Stomach (tissue), 9 donors: Measurements from ENCODE around the gene ASIC4. TPM values are rescaled to one million over a fixed set of nuclear protein-coding genes. Genes with fewer than 3 reads are reported as not detected.

Experiments
- DNase-seq, 2 donors: peaks; one replicate each; pipeline versions ENCODE4 v3.0.0 to v3.0.0-alpha.2; 2013 to 2019
- H3K27ac ChIP-seq, 5 donors: fragments of 200-600 bp in 4 of 5; sonication (generic) in 4 of 5; one replicate each; pipeline ENCODE4 v1.5.1; 2013 to 2019; ENCODE audit warnings: mild to moderate bottlenecking in 1 of 5, moderate library complexity in 1 of 5
- H3K27me3 ChIP-seq, 3 donors: fragments of 200-600 bp; sonication (generic); one replicate each; pipeline ENCODE4 v1.5.1; 2017 to 2019; ENCODE audit warnings: mixed run types in 1 of 3
- H3K36me3 ChIP-seq, 4 donors: fragments of 200-600 bp; sonication (generic); 1 replicate in 3 of 4; 2 replicates in 1 of 4; pipeline ENCODE4 v1.5.1; 2016 to 2019
- H3K4me1 ChIP-seq, 4 donors: fragments of 200-600 bp; sonication (generic); one replicate each; pipeline ENCODE4 v1.5.1; 2016 to 2019
- H3K4me3 ChIP-seq, 4 donors: fragments of 200-600 bp; sonication (generic) in 3 of 4; one replicate each; pipeline ENCODE4 v1.5.1; 2016 to 2019; ENCODE audit warnings: mild to moderate bottlenecking in 1 of 4
- H3K9me3 ChIP-seq, 4 donors: fragments of 200-600 bp; sonication (generic); one replicate each; pipeline ENCODE4 v1.5.1; 2016 to 2019
- CTCF ChIP-seq, 7 experiments: fragments of 450-650 bp in 4 of 7; fragments of 200-600 bp in 3 of 7; sonication (generic) in 3 of 7; IDR thresholded peaks; one replicate each; pipeline ENCODE4 v1.5.1; 2016 to 2019; ENCODE audit warnings: antibody characterized with exemption in 7 of 7, control low read depth in 2 of 7, mild to moderate bottlenecking in 1 of 7
- EP300 ChIP-seq: sonication (generic); formaldehyde crosslinking; IDR thresholded peaks from one replicate; pipeline ENCODE4 v1.6.1; 2017; ENCODE audit warnings: antibody characterized with exemption
- POLR2A ChIP-seq, 4 donors: fragments of 450-650 bp; IDR thresholded peaks; one replicate each; pipeline ENCODE4 v1.6.1; 2016; ENCODE audit warnings: antibody characterized with exemption in 4 of 4, control low read depth in 2 of 4, mild to moderate bottlenecking in 1 of 4, moderate library complexity in 1 of 4
- POLR2AphosphoS5 ChIP-seq, 3 donors: sonication (generic); formaldehyde crosslinking; IDR thresholded peaks; one replicate each; pipeline ENCODE4 v1.6.1; 2016; ENCODE audit warnings: antibody characterized with exemption in 3 of 3
- WGBS, 5 donors: extraction: QIAGEN DNeasy Blood & Tissue Kit in 3 of 5; methylation state at CpG; one replicate each; pipeline versions ENCODE4 v1.1.5 to v1.1.7; 2013 to 2018; 5-methylcytosine and 5-hydroxymethylcytosine counted together
- intact Hi-C: fragments of 100-400 bp; cut with DNase I; formaldehyde crosslinking; loops from one replicate; pipeline ENCODE4 v1.15.1; 2023; ENCODE audit warnings: low total_unique reads
- polyA plus RNA-seq, 3 donors: library from polyadenylated mRNA; stranded (reverse); fragments of 200-250 nt; gene quantifications; one replicate each; pipeline ENCODE4 v1.2.3, GENCODE V29; 2013
- total RNA-seq, 5 donors: library from RNA; depleted of rRNA; stranded (reverse); fragments of >200 nt; gene quantifications; one replicate each; pipeline versions ENCODE4 v1.1.0 to v1.2.3, GENCODE V29; 2014 to 2016
- donor health status: healthy with polysubstance abuse.
- donor health status: Bipolar disorder and iron deficiency.
- donor health status: healthy.

The ASIC4 gene
- total and polyA plus RNA-seq, 8 donors, result 2.0 to 11.0 TPM; not detected in 6

DNA sequence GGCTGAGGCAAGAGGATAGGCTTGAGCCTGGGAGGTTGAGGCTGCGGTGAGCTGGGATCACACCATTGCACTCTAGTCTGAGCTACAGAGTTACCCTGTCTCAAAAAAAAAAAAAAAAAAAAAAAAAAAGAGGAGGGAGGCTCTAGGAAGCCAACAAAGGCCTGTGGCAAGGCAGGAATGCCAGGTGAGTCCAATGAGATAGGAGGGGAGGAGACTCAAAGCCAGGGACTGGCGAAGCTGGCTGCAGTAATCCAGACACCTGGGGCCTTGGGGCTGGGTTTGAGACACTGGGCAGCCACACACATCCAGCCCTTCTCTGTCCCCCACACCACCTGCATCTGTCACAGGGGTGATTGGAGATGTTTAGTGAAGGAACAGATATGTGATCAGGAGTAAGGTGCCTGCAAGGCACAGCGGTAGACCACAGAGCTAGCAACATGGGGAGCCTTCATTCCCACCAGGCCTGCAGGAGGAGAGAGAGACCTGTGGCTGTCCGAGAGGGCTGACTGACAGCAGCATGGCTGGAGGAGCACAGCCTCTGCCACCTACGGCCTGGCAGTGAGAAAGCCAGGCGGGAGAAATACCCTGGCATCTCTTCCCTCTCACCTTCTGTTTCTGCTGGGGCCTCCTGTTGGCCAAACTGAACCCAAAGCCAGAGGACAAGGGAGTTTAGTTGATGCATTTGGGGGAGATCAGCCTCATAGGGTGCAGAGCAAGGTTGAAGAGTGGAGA lies 19.8 kb downstream of the ASIC4 start:
- Histone ChIP-seq H3K36me3 (peaks cover 2 to 9% (median 8%) of the 10 kb centered on the region in 4 donors), H3K4me1 (peaks cover 0 to 27% (median 20%) of the 10 kb centered on the region in 4 donors), H3K27me3 (peaks cover 0 to 40% (median 15%) of the 10 kb centered on the region in 3 donors), H3K9me3 (no peaks in the 10 kb centered on the region), H3K27ac (no peak overlapping the region), H3K4me3 (no peak overlapping the region)
- no peak for DNase-seq
- TF ChIP-seq CTCF (IDR thresholded peaks at IDR 0.05) (no peak), POLR2A (IDR thresholded peaks at IDR 0.05) (no peak), POLR2AphosphoS5 (IDR thresholded peaks at IDR 0.05) (no peak), EP300 (no peak)
- WGBS, 5 donors, result 61 to 80% (median 63%) methylated on average over 6 of the region's 6 CpGs
- intact Hi-C loops, result loop anchor here (5.0 to 10.0 kb wide), 2 partner anchors 42 to 129 kb away; no protein-coding TSS in a partner anchor

DNA sequence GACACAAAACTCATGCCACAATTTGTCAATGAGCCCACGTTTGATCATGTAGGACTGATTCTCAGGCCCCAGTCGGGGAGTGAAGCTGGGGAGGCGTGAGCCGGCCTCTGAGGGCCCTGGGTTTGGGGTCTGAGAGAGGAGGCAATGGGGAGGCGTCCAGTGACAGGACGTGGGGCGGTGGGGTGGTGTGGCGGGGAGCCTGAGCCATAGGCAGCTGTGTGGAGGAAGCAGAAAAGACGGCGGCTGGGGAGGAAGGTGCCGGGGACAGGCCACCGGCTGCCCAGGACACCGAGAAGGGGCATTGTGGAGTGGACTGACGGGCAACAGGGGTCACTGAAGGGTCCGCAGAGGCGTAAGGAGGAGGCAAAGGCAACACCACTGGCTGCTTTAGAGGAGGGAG lies 22.1 kb downstream of the ASIC4 start:
- no peaks in the 10 kb centered on the region for H3K9me3 ChIP-seq
- H3K27me3 ChIP-seq, result peaks cover 0 to 19% (median 4%) of the 10 kb centered on the region in 3 donors
- H3K27ac ChIP-seq, result no peak overlapping the region
- intact Hi-C loops, result loop anchor here (10.0 kb wide), 1 partner anchor 132 kb away; no protein-coding TSS in a partner anchor
- WGBS, 5 donors, result 82 to 89% (median 83%) methylated on average over 16 of the region's 16 CpGs
- H3K4me3 ChIP-seq, result no peak overlapping the region
- peaks cover 19 to 33% (median 30%) of the 10 kb centered on the region in 4 donors for H3K36me3 ChIP-seq
- TF ChIP-seq POLR2AphosphoS5 (IDR thresholded peaks at IDR 0.05), result no peak
- no peak for TF ChIP-seq POLR2A (IDR thresholded peaks at IDR 0.05)
- TF ChIP-seq CTCF (IDR thresholded peaks at IDR 0.05), result no peak
- TF ChIP-seq EP300, result no peak
- peaks cover 2 to 26% (median 15%) of the 10 kb centered on the region in 4 donors for H3K4me1 ChIP-seq
- DNase-seq, result no peak

- peaks cover 19 to 34% (median 30%) of the 10 kb centered on the region in 4 donors for H3K36me3 ChIP-seq
- no peaks in the 10 kb centered on the region for H3K9me3 ChIP-seq
- H3K4me1 ChIP-seq, result peaks cover 8 to 32% (median 21%) of the 10 kb centered on the region in 4 donors
- no peak for DNase-seq
- TF ChIP-seq CTCF (IDR thresholded peaks at IDR 0.05) (no peak), POLR2AphosphoS5 (IDR thresholded peaks at IDR 0.05) (no peak), POLR2A (IDR thresholded peaks at IDR 0.05) (no peak), EP300 (no peak)
- intact Hi-C loops, result loop anchor here (10.0 kb wide), 1 partner anchor 132 kb away; no protein-coding TSS in a partner anchor
- no peak overlapping the region for H3K4me3 ChIP-seq
- peaks cover 0 to 16% (median 0%) of the 10 kb centered on the region in 3 donors for H3K27me3 ChIP-seq
- 43 to 66% (median 55%) methylated on average over 3 to 9 of the region's 9 CpGs for WGBS, 5 donors
- H3K27ac ChIP-seq, result no peak overlapping the region
These were observed 22.7 kb downstream of the ASIC4 start for GRCh38 chr2:219536967-219537366.

GRCh38 chr2:219537657-219538488 lies 23.6 kb downstream of the ASIC4 start:
- Histone ChIP-seq H3K4me1 (peaks cover 16 to 41% (median 30%) of the 10 kb centered on the region in 4 donors), H3K27ac (no peak overlapping the region), H3K4me3 (no peak overlapping the region), H3K9me3 (no peaks in the 10 kb centered on the region), H3K36me3 (peaks cover 19 to 34% (median 30%) of the 10 kb centered on the region in 4 donors), H3K27me3 (peaks cover 0 to 16% (median 0%) of the 10 kb centered on the region in 3 donors)
- WGBS, 5 donors, result 29 to 47% (median 36%) methylated on average over 9 to 14 of the region's 15 CpGs
- TF ChIP-seq CTCF (IDR thresholded peaks at IDR 0.05), result no peak
- TF ChIP-seq POLR2A (IDR thresholded peaks at IDR 0.05), result no peak
- no peak for TF ChIP-seq EP300
- TF ChIP-seq POLR2AphosphoS5 (IDR thresholded peaks at IDR 0.05), result no peak
- peak in 1 of 2 donors; percentile 73 for DNase-seq
- intact Hi-C loops, result loop anchor here (10.0 kb wide), 1 partner anchor 133 kb away; no protein-coding TSS in a partner anchor
